ENCODE results near the gene FOXB1. TPM values are rescaled to one million over a fixed set of nuclear protein-coding genes. Genes with fewer than 3 reads are reported as not detected.

FOXB1 gene
- total RNA-seq, 2 experiments from 2014 or later, result 0.44 to 0.63 TPM

DNA sequence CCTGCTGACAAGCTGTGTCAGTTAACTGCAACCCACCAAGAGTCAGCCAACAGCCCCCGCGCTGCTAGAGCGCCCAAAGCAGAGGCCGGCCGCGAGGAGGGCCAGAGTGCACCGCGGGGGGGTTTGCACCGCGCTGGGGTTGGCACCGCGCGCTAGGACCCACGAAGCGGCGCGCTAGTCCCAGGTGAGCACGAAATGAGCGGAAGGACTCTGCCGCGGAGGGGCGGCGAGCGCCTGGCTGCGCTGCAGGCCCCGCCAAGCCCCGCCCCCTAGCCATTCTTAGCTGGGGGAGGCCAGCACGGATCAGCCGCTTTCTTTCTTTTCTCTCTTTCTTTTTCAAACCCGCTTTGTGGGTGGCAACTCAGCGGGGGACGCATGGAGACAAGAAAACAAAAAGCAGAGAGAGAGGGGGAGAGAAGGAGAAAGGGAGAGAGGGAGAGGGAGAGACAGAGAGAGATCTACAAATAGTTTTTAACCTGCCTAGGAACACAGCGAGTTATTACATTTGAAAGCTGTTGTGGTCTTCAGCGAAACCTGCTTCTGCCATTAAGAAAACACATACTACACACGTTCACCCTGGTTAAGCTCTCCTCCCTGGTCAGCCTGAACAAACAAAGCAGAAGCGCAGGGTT, 6.9 kb upstream of the FOXB1 start:
- CTCF ChIA-PET, result interaction anchor here (1.0 to 1.5 kb wide), 4 partner anchors 79 to 329 kb away, joined by 3 to 6 read pairs (median 4); no protein-coding TSS in a partner anchor
- POLR2A ChIA-PET, result no interaction called here

DNA sequence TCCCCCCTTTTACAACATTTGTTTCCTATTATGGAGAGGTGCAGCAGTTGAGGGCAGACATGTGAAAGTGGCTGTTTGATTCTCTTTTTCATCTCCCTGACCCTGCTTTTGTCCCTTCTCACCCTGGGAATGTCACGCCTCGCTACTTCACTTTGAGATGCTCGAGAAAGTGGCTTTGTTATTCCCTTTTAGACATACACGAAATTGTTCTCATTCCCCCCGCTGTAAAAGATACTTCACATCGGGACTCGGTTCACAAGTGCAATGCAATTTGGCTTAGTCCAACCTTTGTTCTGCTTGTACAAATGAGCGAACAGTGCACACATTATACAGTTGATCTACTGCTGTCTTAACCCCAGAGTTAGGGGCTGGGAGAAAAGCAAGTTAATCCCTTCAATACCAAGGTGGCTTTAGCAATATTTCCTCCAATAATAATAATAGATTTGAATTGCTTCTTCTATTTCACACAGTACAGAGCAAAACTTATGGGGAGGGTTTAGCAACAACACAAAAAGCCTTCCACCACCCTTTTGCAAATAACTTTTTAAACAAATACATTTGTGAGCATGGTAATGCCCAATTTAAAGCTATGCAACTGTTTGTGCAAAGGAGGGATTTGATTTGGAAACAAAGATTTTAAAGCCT, 5.7 kb upstream of the FOXB1 start:
- CTCF ChIA-PET, result interaction anchor here (1.2 kb wide), 1 partner anchor 328 kb away, joined by 6 read pairs; no protein-coding TSS in a partner anchor
- POLR2A ChIA-PET, result interaction anchor here (0.7 kb wide), 1 partner anchor 428 kb away, joined by 7 read pairs; no protein-coding TSS in a partner anchor

DNA sequence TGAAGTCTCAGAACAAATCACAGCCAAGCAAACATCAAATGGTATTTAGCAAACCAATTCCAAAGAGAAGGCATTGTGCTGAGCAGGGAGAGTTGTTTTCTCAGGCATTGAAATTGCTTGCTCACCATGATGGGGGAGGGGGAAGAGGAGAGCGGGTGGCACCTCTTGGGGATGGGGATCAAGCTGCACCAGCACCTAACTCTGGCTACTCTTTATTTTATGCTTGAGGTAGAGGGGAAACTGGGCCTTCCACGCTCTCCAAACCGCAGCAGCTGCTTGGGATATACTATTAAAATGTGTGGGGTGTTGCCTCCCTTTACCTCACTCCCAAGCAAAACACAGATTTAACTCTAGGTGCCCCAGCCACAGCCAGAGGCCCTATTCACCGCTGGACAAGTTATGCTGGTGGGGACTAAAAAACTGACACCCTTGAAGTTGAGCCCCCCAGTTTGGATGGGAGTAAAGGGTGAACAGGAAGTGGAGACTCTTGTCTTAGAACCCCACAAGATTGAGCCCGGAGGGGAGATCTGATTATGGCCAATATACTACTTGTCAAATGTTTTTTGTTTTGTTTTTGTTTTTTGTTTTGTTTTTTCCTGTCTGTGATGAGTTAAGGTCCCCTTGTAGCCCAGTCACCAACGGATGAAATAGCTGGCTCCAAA, 5.0 kb upstream of the FOXB1 start:
- ChIA-PET POLR2A (no interaction called here), CTCF (no interaction called here)

DNA sequence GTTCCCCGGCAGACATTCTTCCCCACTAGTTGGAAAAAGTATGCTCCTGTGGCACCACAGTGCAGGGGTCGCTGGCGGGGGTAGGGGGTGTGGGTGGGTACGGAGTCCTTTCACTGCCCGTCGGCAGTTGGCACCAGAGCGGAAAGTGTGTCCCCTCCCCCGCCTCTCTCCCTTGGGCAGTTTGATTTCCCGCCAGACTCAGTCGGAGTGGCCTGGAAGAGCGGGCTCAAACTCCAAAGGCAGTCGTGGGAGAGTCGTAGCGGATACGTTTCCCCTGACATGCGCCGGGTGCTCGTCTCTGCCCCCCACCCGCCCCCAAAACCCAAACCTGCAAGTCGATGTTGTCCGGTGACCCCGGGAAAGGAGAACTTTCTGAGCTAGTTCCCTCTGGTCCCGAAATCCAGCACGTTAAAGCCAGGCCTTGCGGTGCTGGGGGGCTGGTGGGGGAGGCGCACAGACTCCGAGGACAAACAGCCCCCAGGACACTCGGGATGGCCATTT, 4.4 kb upstream of the FOXB1 start:
- ChIA-PET CTCF (no interaction called here), POLR2A (no interaction called here)

DNA sequence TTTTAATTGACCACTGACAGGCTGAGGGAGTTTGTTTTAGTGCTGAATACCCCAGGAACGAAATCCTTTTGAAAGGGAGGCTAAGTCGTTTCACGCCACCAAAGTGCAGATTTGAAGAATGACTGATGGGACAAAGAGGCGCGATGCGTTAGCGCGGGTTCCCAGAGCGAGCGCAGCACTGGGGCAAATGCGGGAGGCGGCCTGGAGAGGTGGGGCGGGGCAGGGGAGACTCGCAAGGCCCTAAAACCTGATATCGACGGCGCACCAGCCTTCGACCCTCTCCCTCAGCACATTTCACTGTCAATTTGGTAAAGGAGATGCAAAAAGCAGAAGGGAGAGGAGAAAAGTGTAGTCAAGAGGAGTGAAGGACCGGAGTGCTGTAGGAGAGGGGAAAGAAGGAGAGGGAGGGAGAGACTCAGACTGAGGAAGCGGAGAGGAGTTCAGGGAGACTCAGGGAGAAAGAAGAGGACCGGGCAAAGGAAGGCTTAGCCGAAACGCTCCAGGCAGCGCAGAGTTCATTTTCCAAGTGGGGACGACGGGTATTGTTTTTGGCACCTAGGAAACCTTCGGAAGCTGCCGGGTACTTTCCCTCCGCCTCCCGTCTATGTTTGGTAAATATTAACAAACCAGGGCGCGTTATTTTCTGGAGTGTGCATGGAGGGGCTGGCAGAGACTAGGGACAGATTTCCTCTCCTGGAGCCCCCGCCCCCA, 3.8 kb upstream of the FOXB1 start:
- POLR2A ChIA-PET, result no interaction called here
- CTCF ChIA-PET, result no interaction called here

DNA sequence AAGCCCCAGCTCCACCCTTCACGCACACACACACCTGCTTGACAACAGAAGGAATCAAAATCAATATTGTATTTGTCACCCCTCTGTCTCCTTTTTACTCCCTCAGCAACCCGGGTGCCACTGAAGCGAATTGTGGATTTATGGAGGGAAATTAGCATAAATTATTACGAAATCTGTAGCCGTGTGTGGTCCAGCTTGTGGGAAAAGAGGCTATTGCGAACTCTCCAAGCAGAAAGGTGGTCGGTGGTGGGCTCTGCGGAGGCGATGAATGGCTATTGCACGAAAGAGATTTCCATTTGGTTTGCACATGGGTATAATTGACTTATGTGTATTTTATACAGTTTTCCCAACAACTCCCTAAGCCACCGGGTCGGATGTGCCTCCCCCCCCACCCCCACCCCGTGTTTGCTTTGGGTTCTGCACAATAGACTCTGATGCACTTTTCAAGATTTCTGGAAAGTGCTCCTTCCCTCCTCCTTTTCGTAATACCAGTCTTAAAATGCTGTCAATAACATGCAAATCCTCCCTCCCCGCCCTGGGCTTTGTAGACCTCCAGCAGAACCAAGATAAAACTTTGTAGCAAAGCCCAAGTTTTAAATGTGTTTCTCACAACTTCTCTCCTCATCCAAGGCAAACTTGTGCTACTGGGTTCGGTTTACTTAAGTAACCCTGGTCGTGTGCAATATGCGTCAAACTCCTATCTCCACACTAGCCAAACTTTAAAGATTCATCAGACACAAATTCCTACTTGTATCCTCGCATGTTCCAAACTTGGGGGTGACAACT, 3.1 kb upstream of the FOXB1 start:
- ChIA-PET POLR2A (no interaction called here), CTCF (no interaction called here)

DNA sequence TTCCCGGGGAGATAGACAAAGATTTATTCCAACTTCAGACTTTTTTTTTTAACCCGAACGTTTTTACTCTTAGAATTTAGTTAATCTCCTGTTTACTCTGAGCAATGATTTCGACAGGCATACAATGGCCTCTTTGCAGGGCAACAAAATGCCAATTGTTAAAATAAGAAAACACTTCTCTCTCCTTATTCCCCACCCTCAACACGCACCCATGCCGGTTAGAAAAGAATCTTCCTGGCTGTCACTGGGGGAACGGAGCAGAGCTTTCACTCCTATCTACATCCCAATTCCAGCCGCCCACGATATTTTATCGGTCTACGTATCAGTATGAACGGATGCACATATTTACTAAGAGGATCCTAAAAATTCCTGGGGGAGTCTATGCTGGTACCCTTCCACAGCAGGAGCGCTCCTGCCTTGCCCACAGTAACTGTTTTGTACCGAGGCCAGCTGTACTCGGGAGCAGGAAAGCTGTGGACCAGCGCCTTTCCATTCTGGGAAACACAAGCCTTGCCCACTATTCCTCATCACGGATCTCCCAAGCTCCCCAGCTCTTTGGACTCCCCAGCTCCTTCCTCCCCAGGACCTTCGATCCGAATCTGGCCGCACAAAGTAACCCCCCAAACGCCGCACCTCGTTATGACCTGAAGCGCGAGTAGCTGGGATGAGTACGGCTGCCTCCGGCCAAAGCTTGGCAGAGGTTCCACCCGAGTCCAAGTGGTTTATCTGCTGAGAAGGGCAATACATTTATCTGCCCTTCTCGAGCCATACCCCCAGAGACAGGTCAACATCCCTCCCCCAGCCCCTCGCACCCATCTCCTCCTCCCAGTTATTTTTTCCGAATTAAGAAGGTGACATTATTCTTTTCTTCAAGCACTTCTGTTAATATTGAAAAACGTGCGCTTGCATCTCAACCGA, 2.2 kb upstream of the FOXB1 start:
- ChIA-PET POLR2A (no interaction called here), CTCF (no interaction called here)

DNA sequence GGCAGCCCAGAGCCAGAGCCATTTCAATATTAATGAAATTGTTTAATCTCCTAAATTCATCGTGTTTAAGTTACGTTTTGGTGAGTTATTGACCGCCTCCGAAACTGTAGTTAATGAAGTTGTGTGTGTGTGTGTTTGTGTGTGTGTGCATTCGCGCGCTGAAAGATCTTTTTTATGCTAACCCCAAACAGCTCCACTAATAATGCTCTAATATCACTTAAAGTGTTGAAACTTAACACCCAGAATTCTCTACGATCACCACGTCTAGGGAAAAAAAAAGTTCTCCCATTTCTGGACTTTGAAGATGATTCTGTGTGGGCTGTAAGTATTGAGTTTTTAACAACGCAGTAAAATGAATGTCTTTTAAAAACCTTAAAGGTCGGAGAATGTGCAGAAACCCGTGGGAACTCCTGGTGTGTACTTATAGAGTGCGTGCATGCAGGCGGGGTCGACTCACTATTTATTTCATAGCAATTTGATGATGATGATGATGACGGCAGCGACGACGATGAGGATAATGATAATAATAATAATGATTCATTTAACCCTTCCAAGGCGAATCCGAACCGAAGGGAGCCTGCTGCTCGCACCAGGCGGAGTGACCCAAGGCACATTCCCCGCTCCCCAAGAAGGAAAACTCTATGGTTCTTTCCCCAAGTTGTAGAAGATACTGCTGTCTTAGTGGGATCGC, 1.4 kb upstream of the FOXB1 start:
- ChIA-PET POLR2A (no interaction called here), CTCF (no interaction called here)

DNA sequence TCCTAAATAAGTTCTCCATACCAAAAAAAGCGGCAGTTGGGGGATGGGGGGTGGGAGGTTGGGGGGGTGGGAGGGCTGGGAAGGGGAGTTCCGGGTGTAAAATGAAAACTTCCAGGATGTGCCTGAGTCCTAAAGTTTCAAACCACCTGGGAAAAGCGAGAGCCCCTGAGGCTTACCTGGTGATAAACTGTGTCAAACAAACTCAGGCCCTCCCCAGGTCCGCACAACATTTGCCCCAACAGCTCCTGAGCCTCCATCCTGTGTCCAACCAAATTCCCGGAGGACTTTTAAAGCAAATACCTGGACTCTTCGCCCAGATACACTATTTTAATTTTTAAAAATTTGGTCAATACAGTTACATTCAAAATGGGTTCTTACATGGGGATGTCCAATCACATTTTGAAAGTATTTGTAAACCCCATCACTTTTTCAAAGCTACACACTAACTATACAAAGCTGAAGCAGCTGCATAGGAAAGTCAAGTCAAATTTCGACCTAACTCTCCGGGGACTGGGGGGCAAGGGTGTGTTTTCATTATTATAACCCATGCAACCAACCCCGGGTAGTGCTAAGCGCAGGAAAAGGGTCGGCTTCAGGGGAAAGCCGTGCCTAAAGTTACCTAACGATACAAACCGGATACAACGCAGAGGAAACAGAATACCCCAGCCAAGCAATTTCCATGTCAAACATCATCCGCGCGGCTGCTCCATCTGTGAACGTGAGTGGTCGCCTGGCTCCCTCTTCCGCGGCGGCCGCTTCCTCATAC, 685 bp upstream of the FOXB1 start:
- ChIA-PET POLR2A (no interaction called here), CTCF (interaction anchor here (0.8 to 1.9 kb wide), 5 partner anchors 9 to 323 kb away, joined by 3 to 5 read pairs (median 3); no protein-coding TSS in a partner anchor)

DNA sequence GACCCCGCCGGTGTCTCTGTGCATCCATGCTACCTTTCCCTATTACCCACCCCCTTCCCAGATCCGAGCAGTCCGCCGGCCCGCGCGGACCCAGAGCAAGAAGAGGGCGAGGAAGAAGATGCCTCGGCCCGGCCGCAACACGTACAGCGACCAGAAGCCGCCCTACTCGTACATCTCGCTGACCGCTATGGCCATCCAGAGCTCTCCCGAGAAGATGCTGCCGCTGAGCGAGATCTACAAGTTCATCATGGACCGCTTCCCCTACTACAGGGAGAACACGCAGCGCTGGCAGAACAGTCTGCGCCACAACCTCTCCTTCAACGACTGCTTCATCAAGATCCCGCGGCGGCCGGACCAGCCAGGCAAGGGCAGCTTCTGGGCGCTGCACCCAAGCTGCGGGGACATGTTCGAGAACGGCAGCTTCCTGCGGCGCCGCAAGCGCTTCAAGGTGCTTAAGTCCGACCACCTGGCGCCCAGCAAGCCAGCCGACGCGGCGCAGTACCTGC, 788 bp downstream of the FOXB1 start:
- POLR2A ChIA-PET, result no interaction called here
- CTCF ChIA-PET, result interaction anchor here (1.0 to 1.9 kb wide), 4 partner anchors 8 to 322 kb away, joined by 3 to 5 read pairs (median 3); no protein-coding TSS in a partner anchor

DNA sequence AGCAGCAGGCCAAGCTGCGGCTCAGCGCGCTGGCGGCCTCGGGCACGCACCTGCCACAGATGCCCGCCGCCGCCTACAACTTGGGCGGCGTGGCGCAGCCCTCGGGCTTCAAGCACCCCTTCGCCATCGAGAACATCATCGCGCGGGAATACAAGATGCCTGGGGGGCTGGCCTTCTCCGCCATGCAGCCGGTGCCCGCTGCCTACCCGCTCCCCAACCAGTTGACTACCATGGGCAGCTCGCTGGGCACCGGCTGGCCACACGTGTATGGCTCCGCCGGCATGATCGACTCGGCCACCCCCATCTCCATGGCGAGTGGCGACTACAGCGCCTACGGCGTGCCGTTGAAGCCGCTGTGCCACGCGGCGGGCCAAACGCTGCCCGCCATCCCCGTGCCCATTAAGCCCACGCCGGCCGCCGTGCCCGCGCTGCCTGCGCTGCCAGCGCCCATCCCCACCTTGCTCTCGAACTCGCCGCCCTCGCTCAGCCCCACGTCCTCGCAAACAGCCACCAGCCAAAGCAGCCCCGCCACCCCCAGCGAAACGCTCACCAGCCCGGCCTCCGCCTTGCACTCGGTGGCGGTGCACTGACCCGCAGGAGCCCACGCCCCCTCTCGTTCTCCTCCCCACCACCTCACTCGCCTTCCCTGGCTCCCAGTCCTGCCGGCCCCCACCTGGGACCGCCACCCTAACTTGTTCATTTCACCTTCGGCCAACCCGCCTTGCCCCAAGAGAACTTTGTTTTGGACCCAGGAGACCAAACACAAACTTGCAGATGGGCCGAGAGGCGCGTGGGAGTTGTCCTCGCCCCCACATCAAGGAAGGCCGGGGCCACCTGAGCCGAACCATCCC, 1.5 kb downstream of the FOXB1 start:
- ChIA-PET CTCF (interaction anchor here (1.2 to 1.9 kb wide), 2 partner anchors 11 to 73 kb away, joined by 3 to 5 read pairs; no protein-coding TSS in a partner anchor), POLR2A (no interaction called here)

DNA sequence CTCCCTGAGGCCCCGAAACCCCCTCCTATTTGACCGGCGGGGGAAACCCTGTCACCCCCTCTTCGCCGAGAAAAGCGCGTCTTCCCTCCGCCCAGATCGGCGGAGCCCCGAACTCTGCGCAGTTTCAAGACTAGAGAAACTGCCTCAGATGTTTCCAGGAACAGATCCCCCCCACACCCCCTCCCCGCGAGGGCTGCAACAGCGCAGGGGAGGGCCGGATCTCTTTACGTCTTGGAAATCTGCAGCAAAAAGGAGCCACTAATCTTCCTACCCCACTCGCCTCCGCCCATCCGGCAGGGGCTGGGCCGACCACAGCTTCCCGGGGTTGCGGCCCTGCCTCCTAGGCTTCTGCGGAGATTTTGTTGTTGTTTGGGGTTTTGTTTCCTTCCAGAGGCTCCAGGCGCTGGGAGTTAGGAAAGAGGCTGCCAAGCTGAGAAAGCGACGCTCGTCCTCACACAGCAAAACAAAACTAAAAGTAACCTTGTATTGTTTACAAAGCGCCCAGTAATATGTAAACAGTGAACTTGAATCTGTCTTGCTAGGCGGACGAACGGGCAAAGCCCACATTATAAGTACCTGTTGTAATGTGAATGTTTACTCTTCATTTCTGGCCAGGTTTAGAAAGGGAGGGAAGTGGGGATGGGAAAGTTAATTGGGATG, 2.2 kb downstream of the FOXB1 start:
- POLR2A ChIA-PET, result interaction anchor here (0.6 to 0.7 kb wide), 2 partner anchors 16 to 33 kb away, joined by 4 to 6 read pairs; no protein-coding TSS in a partner anchor

DNA sequence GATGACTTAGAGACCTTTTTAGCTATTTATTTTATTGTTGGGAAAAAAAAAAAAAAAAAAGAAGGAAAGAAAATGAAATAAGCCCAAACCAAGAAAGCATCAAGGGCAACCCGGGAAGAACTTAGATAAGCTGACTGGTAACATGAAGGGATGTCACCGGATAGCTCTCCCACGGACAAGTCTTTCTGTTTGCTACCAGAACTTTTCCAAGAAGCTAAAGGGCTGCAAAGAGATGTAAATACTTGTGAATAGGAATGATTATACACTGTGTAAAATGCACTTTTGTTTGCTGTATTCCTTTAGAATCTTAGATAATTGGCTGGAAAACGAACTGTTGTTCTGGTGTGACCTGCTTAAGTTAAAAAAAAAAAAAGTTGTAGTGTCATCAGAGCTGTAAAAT, 2.8 kb downstream of the FOXB1 start:
- ChIA-PET POLR2A (interaction anchor here (0.6 to 0.7 kb wide), 2 partner anchors 16 to 33 kb away, joined by 4 to 6 read pairs; no protein-coding TSS in a partner anchor), CTCF (no interaction called here)

More for the DNA sequence above, 2.2 kb downstream of the FOXB1 start:
- CTCF ChIA-PET, result no interaction called here

DNA sequence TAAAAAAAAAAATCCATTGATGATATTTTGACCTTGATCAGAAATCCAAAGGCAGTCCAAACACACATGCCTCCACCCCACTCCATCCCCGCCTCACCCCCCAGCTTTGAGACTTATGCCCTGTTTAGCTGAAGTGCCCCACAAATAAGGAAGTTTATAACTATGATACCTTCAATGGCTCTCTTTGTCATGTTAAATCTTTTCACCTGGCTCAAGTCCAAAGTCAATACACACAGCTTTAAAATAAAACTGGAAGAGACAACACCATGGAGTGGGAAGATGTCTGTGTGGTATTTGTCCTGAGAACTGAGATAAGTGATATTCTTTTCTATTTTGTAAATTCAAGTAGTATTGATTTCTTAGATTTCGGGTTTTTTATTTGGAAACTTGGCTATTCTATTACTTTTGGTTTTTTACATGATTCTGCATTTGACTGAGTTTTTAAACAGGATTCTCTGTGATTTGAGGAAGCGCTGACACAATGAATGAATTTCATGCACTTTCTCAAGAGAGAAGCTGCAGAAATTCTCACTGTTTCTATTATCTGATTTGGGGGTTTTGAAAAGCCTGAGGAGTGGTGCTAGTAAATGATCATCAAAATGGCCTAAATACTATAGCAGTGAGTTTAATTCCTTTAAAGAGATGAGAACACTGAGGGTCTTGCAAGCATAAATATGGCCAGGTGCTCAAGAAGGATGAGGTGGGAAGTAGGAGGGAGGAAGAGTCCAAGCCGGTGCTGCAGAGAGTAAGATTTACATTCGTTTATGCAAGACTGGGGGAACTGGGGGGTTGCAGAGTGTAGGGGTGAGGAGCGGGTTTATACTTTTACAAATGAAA, 5.2 kb downstream of the FOXB1 start:
- ChIA-PET POLR2A (no interaction called here), CTCF (no interaction called here)

All from activated CD8-positive, alpha-beta memory T cell treated with anti-CD3 and anti-CD28 coated beads for 36 hours (primary cell).